Measurements from ENCODE around the gene SHISA6.
A peak's percentile ranks its signal among the peaks of the same experiment; 100 is the strongest.

The SHISA6 gene

GRCh38 chr17:11545696-11546095 lies 304.7 kb downstream of the SHISA6 start:
- no peak for DNase-seq

DNA sequence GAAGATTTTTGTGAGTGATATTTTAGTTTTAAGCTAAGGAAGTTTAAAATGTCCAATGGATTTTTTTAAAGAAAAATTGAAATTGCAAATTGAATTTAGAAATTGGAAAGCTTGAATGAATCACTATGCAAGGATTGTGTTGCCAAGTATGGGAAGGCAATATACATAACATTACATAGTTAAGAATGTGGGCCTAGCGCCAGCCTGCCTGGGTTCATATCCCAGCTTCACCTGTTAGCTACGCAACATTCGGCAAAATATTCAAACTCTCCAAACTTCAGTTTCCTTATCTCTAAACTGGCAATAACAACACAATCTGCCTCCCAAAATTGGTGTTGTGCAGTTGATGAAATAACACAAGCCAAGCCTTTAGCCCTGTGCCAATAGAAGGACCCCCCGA lies 306.8 kb downstream of the SHISA6 start:
- peak; percentile 0 for DNase-seq

GRCh38 chr17:11548398-11548797 lies 307.4 kb downstream of the SHISA6 start:
- no peak for DNase-seq

DNA sequence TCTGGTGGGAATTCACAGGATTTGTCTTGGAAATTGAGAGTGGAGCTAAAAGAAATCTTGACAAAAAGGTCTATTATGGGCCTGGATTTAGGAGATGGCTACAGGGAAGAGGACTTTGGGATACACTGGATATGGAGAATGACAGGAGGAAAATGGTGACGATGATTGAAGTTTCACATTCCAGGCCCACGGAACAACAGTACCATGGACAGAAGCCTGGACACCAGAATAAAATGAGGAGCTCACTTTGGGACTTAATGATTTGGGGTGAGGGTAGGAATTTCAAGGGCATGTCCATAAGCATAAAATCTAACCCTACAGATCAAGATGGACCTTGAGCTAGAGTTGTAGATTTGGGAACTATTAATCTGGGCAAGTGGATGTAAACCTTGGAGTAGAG lies 309.4 kb downstream of the SHISA6 start:
- no peak for DNase-seq

DNA sequence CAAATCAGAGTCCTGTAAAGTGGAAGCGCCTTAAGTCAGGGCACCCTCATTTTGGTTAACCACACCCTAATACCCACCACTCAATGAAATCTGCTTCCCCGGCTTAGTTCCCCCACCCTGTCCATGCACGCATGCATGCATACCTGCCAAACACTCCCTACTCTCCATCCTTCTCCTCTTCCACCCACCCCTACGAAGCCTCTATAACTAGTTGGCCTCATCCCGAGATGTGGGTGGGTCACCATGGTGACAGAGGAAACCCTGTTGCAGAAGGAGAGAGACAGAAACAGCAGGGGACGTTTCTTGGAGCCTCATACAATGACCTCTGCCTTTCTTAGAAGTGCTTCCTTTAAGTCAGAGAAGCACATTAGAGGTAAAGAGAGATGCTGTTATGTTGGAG lies 310.4 kb downstream of the SHISA6 start:
- no peak for DNase-seq

DNA sequence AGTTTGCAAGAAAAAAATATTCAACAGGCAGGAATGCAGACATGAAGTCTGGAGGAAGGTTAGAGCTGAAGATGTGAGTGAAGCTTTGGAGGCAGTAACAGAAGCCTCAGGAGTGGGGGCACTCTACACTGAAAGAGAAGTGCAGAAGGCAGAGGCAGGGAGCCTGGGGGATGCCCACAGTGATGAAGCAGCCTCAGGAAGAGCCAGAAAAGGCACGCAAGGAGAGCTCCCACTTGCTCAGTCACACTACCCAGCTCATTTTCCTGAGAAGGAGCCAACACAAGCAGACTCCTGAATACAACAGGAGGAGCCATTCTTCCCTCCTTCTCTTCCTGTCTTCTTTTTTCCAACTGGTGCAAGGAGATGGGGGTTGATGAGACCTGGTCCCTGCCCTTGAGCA lies 312.1 kb downstream of the SHISA6 start:
- no peak for DNase-seq

GRCh38 chr17:11554042-11554441 lies 313.0 kb downstream of the SHISA6 start:
- no peak for DNase-seq

DNA sequence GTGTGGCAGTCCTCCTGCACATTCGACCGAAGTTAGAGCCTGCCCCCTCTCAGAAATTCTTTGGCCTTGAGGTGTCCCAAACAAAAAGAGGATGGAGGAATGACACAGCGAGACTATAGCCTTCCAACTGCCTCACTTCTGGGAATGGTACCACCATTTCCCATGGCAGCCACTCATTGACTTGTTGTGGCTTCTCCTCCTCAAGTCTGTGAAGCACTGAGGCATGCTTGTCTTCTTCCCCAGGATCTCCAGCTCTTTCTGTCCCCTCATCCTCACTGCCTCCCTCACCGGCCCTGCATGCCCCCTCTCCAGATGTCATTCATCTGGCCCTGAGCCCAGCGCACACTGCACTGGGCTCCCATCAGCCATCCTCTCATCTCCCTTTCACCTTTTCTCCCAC lies 313.5 kb downstream of the SHISA6 start:
- DNase-seq: no peak

- DNase-seq: no peak
Measured at GRCh38 chr17:11555530-11555929, 314.5 kb downstream of the SHISA6 start.

DNA sequence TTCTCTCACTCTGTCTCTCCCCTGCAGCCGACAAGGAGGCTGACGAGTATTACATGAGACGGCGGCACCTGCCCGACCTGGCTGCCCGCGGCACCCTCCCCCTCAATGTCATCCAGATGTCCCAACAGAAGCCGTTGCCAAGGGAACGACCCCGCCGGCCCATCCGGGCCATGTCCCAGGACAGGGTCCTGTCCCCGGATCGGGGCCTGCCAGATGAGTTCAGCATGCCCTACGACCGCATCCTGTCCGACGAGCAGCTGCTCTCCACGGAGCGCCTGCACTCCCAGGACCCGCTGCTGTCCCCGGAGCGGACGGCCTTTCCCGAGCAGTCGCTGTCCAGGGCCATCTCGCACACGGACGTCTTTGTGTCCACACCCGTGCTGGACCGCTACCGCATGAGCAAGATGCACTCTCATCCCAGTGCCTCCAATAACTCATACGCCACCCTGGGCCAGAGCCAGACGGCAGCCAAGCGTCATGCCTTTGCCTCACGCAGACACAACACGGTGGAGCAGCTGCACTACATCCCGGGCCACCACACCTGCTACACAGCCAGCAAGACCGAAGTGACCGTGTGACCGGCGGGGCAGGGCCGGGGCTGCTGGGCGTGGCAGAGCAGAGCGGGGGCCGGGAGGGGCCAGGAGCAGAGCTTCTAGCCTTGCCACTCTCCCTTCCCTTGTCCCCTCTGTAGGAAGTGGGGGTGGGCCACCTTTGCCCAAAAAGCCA lies 316.9 kb downstream of the SHISA6 start:
- no peak for DNase-seq

- DNase-seq: no peak
Measured at GRCh38 chr17:11558681-11559234, 317.7 kb downstream of the SHISA6 start.

GRCh38 chr17:11559601-11560000 lies 318.6 kb downstream of the SHISA6 start:
- DNase-seq: no peak

DNA sequence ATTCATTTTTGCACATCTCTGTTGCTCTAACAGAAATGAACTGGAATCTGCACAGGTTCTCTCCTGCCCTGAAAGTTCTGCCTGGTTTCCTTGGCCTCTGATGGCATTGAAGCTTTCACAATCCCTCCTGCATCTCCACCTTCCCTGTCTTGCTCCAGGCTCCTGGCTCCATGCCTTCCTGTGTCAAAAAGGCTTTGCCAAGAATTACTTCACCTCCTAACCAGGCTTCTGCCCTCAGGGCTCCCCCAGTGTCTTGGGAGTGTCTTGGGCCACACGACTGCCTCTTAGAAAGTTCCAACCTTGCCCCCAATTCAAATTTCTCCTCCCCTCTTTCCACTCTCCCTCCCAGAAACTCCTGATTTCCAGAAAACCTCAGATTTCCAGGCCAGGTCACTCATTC lies 320.3 kb downstream of the SHISA6 start:
- DNase-seq: no peak

- no peak for DNase-seq
Measured at GRCh38 chr17:11561702-11562101, 320.7 kb downstream of the SHISA6 start.

- DNase-seq: no peak
Measured at GRCh38 chr17:11564589-11565380, 323.8 kb downstream of the SHISA6 start.

- DNase-seq: no peak
Measured at GRCh38 chr17:11565591-11565990, 324.6 kb downstream of the SHISA6 start.

DNA sequence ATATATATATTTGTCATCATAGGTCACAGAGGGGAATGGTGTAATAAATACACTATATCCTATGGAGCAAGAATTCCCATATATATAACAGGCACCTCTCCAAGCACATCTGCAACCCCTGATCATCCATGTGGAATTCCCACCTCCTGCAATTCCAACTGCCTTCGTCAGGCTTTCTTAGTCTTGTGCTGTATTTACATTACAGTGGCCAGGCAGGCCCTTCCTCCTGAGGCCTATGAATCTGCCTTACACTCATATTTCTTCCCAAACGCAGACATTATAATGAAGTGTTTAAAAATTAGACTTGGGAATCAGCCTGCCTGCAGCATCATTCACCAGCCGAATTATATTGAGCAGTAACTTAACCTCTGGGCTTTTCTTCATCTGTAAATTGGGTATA lies 338.0 kb downstream of the SHISA6 start:
- DNase-seq: no peak

- DNase-seq: no peak
Measured at GRCh38 chr17:11580677-11581076, 339.7 kb downstream of the SHISA6 start.

- DNase-seq: no peak
Measured at GRCh38 chr17:11582217-11582616, 341.2 kb downstream of the SHISA6 start.

- DNase-seq: no peak
Measured at GRCh38 chr17:11583306-11583992, 342.4 kb downstream of the SHISA6 start.

- no peak for DNase-seq
Measured at GRCh38 chr17:11589716-11590115, 348.7 kb downstream of the SHISA6 start.

DNA sequence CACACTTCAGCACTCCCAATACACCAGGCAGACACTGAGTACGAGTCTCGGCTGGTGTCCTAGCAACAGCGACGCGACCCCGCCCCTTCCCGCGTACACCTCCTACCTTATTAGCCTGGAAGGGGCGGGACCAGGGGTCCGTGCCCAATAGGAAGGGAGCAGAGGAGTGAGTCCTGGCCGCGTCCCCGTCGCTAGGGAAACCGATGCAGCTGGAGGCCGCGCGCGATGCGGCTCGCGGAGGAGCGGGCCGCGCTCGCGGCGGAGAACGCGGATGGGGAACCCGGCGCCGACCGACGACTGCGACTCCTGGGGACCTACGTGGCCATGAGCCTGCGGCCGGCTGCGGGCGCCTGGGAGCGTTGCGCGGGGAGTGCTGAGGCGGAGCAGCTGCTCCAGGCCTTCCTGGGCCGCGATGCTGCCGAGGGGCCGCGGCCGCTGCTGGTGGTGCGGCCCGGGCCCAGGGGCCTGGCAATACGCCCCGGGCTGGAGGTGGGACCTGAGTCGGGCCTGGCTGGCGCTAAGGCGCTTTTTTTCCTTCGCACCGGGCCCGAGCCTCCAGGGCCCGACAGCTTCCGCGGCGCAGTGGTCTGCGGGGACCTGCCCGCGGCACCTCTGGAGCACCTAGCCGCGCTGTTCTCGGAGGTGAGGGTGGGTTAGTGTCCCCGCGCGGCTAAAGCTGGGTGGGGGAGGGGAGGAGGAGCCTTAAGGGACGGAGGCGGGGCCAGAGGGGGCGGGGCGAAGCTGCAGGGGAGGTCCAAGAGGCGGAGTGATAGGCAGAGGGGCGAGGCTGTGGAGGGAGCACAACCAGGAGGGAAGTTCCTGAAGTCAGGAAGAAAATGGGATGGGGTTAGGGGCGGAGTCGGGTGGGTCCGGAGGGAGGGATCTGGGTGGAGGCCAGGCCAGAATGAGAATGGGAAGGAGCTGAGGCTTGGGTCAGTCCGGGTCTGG lies 357.5 kb downstream of the SHISA6 start, which contains the start of gene DNAH9:
TSS of gene DNAH9 (plus strand) at position 197 of the 948 bp plus-strand sequence. CDS start at position 226, 29 bp downstream.
- DNase-seq: no peak

All from NCI-H1694 (cell line).